IMR-90 (cell line): ENCODE measurements around the gene ANKRD11. TPM values are rescaled to one million over a fixed set of nuclear protein-coding genes. Genes with fewer than 3 reads are reported as not detected.

Experiments used
- ATAC-seq: fragments of 200-7000 bp; cut with Tn5 transposase; 2 replicates; pipeline ENCODE4 v1.9.1; 2020; ENCODE audit warnings: low read depth, mild to moderate bottlenecking, moderate library complexity
- BruUV-seq: library from RNA; stranded (reverse); fragments of 400-500 nt; replicated peaks from 2 replicates; lab custom pipeline; 2021; lab: Mats Ljungman, UMichigan
- CTCF ChIA-PET: fragments of 300-600 bp; formaldehyde crosslinking; extraction: SDS; loops from one replicate; lab custom pipeline; 2021; ENCODE audit warnings: antibody characterized with exemption; lab: Yijun Ruan, JAX
- POLR2A ChIA-PET: fragments of 300-600 bp; sonication (Branson Sonifier 250); formaldehyde crosslinking; loops from one replicate; lab custom pipeline; 2022; ENCODE audit warnings: antibody characterized with exemption; ENCODE audit not compliant: unreplicated experiment; lab: Charles Lee
- DNase-seq: peaks from one replicate; pipeline ENCODE4 v3.0.0; 2013
- H2AFZ ChIP-seq: replicated peaks from 2 replicates; pipeline ENCODE3; 2013; ENCODE audit warnings: low read length, mild to moderate bottlenecking; ENCODE audit not compliant: poor library complexity
- H2AK5ac ChIP-seq: 2 replicates; pipeline ENCODE4 v1.6.1; 2013; ENCODE audit warnings: low read depth, low read length, inconsistent platforms
- H2AK9ac ChIP-seq: replicated peaks from 2 replicates; pipeline ENCODE3; 2013; ENCODE audit warnings: mild to moderate bottlenecking, low read depth, low read length, moderate library complexity; ENCODE audit not compliant: poor library complexity
- H2BK120ac ChIP-seq: 2 replicates; pipeline ENCODE4 v1.6.1; 2013; ENCODE audit warnings: low read depth, low read length, inconsistent platforms
- H2BK15ac ChIP-seq: 3 replicates; pipeline ENCODE4 v1.6.1; 2013; ENCODE audit warnings: low read depth, low read length, inconsistent platforms
- H2BK20ac ChIP-seq: 2 replicates; pipeline ENCODE4 v1.6.1; 2013; ENCODE audit warnings: low read depth, mild to moderate bottlenecking, inconsistent platforms, low read length, moderate library complexity
- H2BK5ac ChIP-seq: 2 replicates; pipeline ENCODE4 v1.6.1; 2013; ENCODE audit warnings: mild to moderate bottlenecking, low read depth, low read length, inconsistent platforms; ENCODE audit not compliant: poor library complexity, severe bottlenecking
- H3K14ac ChIP-seq: replicated peaks from 2 replicates; pipeline ENCODE4 v1.6.1; 2013; ENCODE audit warnings: low read depth, low read length, inconsistent platforms
- H3K18ac ChIP-seq: 2 replicates; pipeline ENCODE4 v1.6.1; 2013; ENCODE audit warnings: low read depth, low read length, control low read depth
- H3K23ac ChIP-seq: 2 replicates; pipeline ENCODE4 v1.6.1; 2013; ENCODE audit warnings: low read depth, low read length, inconsistent platforms
- H3K27ac ChIP-seq: 2 replicates; pipeline ENCODE4 v1.5.1; 2013; ENCODE audit warnings: mild to moderate bottlenecking, control low read depth, low read length; ENCODE audit not compliant: insufficient read depth
- H3K27me3 ChIP-seq: 2 replicates; pipeline ENCODE4 v1.6.1; 2013; ENCODE audit warnings: low read length; ENCODE audit not compliant: control insufficient read depth, insufficient read depth
- H3K36me3 ChIP-seq: 2 replicates; pipeline ENCODE4 v1.6.1; 2013; ENCODE audit warnings: low read length, mixed read lengths; ENCODE audit not compliant: control insufficient read depth, insufficient read depth
- H3K4ac ChIP-seq: 2 replicates; pipeline ENCODE4 v1.6.1; 2013; ENCODE audit warnings: low read depth, low read length, inconsistent platforms
- H3K4me1 ChIP-seq: 2 replicates; pipeline ENCODE4 v1.6.1; 2013; ENCODE audit warnings: low read length, mixed read lengths; ENCODE audit not compliant: control insufficient read depth, insufficient read depth
- H3K4me2 ChIP-seq: 2 replicates; pipeline ENCODE4 v1.6.1; 2013; ENCODE audit warnings: low read depth, mild to moderate bottlenecking, control low read depth, low read length, moderate library complexity
- H3K4me3 ChIP-seq: 2 replicates; pipeline ENCODE4 v1.5.1; 2013; ENCODE audit warnings: low read depth, mild to moderate bottlenecking, control low read depth, low read length, moderate library complexity; ENCODE audit not compliant: insufficient read depth
- H3K56ac ChIP-seq: 2 replicates; pipeline ENCODE4 v1.6.1; 2013; ENCODE audit warnings: low read length, inconsistent platforms; ENCODE audit not compliant: insufficient read depth; ENCODE audit errors: extremely low read depth
- H3K79me1 ChIP-seq, 2 experiments: 2 replicates each; pipeline ENCODE4 v1.6.1; 2013; ENCODE audit warnings: low read length in 2 of 2, inconsistent platforms in 1 of 2, low read depth in 1 of 2
- H3K9ac ChIP-seq: 2 replicates; pipeline ENCODE4 v1.6.1; 2013; ENCODE audit warnings: low read depth, low read length, control low read depth
- H3K9me1 ChIP-seq: 2 replicates; pipeline ENCODE4 v1.6.1; 2013; ENCODE audit warnings: low read length, inconsistent platforms; ENCODE audit not compliant: insufficient read depth
- H3K9me3 ChIP-seq: 2 replicates; pipeline ENCODE4 v1.6.1; 2013; ENCODE audit warnings: low read length; ENCODE audit not compliant: control insufficient read depth, insufficient read depth
- H4K20me1 ChIP-seq: 2 replicates; pipeline ENCODE4 v1.6.1; 2013; ENCODE audit warnings: low read length, inconsistent platforms; ENCODE audit not compliant: insufficient read depth
- H4K5ac ChIP-seq: 2 replicates; pipeline ENCODE4 v1.6.1; 2013; ENCODE audit warnings: mild to moderate bottlenecking, low read depth, low read length, control low read depth
- H4K8ac ChIP-seq, 2 experiments: 2 replicates each; pipeline ENCODE4 v1.6.1; 2013; ENCODE audit warnings: low read depth in 2 of 2, low read length in 2 of 2, control low read depth in 1 of 2, inconsistent platforms in 1 of 2
- H4K91ac ChIP-seq: 2 replicates; pipeline ENCODE4 v1.6.1; 2013; ENCODE audit warnings: low read depth, low read length, inconsistent platforms; ENCODE audit not compliant: insufficient read depth
- BHLHE40 ChIP-seq: fragments of 150-350 bp; IDR thresholded peaks from 2 replicates; pipeline ENCODE4 v1.6.1; 2016; ENCODE audit warnings: mild to moderate bottlenecking, low read depth, low read length
- CEBPB ChIP-seq: IDR thresholded peaks from 2 replicates; pipeline ENCODE4 v1.6.1; 2012; ENCODE audit warnings: low read depth, low read length, improper control_type of control experiment
- CTCF ChIP-seq: conservative IDR thresholded peaks from 2 replicates; pipeline ENCODE4 v1.5.1; 2012; ENCODE audit warnings: mild to moderate bottlenecking, low read depth, low read length, improper control_type of control experiment
- MAFK ChIP-seq: IDR thresholded peaks from 2 replicates; pipeline ENCODE4 v1.6.1; 2012; ENCODE audit warnings: low read depth, low read length, improper control_type of control experiment
- MAZ ChIP-seq: IDR thresholded peaks from 2 replicates; pipeline ENCODE4 v1.6.1; 2012; ENCODE audit warnings: low read depth, mild to moderate bottlenecking, low read length, improper control_type of control experiment, moderate library complexity, borderline replicate concordance
- NFE2L2 ChIP-seq: fragments of 150-350 bp; IDR thresholded peaks from 2 replicates; pipeline ENCODE4 v1.6.1; 2016; ENCODE audit warnings: low read depth, mild to moderate bottlenecking, low read length
- POLR2A ChIP-seq: IDR thresholded peaks from 2 replicates; pipeline ENCODE4 v1.6.1; 2012; ENCODE audit warnings: mild to moderate bottlenecking, low read depth, low read length
- RCOR1 ChIP-seq: IDR thresholded peaks from 2 replicates; pipeline ENCODE4 v1.6.1; 2012; ENCODE audit warnings: mild to moderate bottlenecking, low read length, improper control_type of control experiment; ENCODE audit not compliant: insufficient replicate concordance
- SMC3 ChIP-seq: fragments of 150-350 bp; IDR thresholded peaks from 2 replicates; pipeline ENCODE4 v1.6.1; 2016; ENCODE audit warnings: low read depth, mild to moderate bottlenecking, antibody characterized with exemption, low read length, moderate library complexity
- WGBS, 2 experiments: methylation state at CpG; one replicate each; pipeline versions ENCODE4 v1.1.5 to v1.1.7; 2013; ENCODE audit warnings: missing lambda C conversion rate in 2 of 2; ENCODE audit not compliant: insufficient read length in 1 of 2; ENCODE audit errors: extremely low coverage in 2 of 2; 5-methylcytosine and 5-hydroxymethylcytosine counted together
- dilution Hi-C: fragments of 300-500 bp; cut with HindIII; formaldehyde crosslinking; loops from one replicate; pipeline ENCODE4 v1.14.3; 2018; ENCODE audit warnings: low sequenced_read_pairs; ENCODE audit not compliant: unreplicated experiment
- in situ Hi-C: fragments of 300-500 bp; cut with MboI; formaldehyde crosslinking; loops from 3 replicates; pipeline ENCODE4 v1.14.3; 2019; ENCODE audit warnings: low sequenced_read_pairs, inconsistent platforms, mixed read lengths
- intact Hi-C: fragments of 100-400 bp; cut with micrococcal nuclease; formaldehyde crosslinking; loops from 2 replicates; pipeline ENCODE4 v1.10.0; 2022
- polyA plus RNA-seq, 3 experiments: library from polyadenylated mRNA; depleted of rRNA; stranded (reverse); fragments of >200 nt; gene quantifications; 2 replicates each; pipeline ENCODE4 v1.2.3, GENCODE V29; 2012; ENCODE audit warnings: low replicate concordance in 1 of 3
- total RNA-seq: library from RNA; depleted of rRNA; stranded (reverse); fragments of >200 nt; gene quantifications from 2 replicates; pipeline ENCODE4 v1.2.3, GENCODE V29; 2012
- TF ChIP-seq, protein P1 (sequence below): fragments of 150-350 bp; IDR thresholded peaks from 2 replicates; pipeline ENCODE4 v1.6.1; 2016; ENCODE audit warnings: low read depth, mild to moderate bottlenecking, low read length, moderate library complexity, borderline replicate concordance

ANKRD11 gene
- total and polyA plus RNA-seq, 2 of the 4 experiments (the other 2 are of a cell fraction) = 46.8 to 71.9 TPM

DNA sequence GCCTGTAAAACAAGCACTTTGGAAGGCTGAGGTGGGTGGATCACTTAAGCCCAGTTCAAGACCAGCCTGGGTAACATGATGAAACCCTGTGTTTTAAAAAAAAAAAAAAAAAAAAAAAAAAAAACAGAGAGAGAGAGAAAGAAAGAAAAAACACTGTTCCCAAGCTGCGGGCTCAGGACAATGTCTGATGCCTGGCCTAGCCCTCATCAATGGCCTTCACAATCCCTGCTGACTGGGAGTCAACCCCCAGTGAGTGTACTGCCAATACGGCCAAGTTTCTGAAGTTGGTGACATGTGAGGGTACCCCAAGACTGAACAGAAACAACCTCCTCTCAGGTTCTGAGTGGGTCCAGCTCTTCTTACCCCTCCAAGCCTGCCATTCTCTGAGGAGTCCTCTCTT, 156.3 kb downstream of the ANKRD11 start:
- Histone ChIP-seq H3K18ac (peak overlapping the region; percentile 7; the same call in 1 of the 2 replicates), H2BK120ac (no peak overlapping the region; the same call in 1 of the 2 replicates), H3K4me1 (peaks cover 25% of the 10 kb centered on the region), H3K4me3 (no peak overlapping the region), H3K14ac (no peak overlapping the region), H2AFZ (no peak overlapping the region), H4K5ac (peak overlapping the region; percentile 3; the same call in 1 of the 2 replicates), H4K91ac (no peak overlapping the region), H3K9ac (peak overlapping the region; percentile 21), H3K4ac (0 out of 2 replicates have a peak overlapping the region, but pooled peaks have one; percentile 15), H3K27me3 (no peaks in the 10 kb centered on the region), H3K23ac (no peak overlapping the region; the same call in 1 of the 2 replicates), H2BK20ac (no peak overlapping the region), H3K9me3 (no peaks in the 10 kb centered on the region), H2AK5ac (peak overlapping the region; percentile 7; the same call in 1 of the 2 replicates), H3K79me1 (peaks cover 2 to 87% of the 10 kb centered on the region in 2 experiments; a peak in 3 of 4 replicates), H3K36me3 (no peaks in the 10 kb centered on the region), H3K56ac (no peak overlapping the region), H4K20me1 (peaks cover 86% of the 10 kb centered on the region), H3K27ac (peak overlapping the region; percentile 73; the same call in 1 of the 2 replicates), H4K8ac (peak overlapping the region in 1 of 2 experiments; percentile 36; a peak in 1 of 4 replicates), H2BK15ac (no peak overlapping the region), H2AK9ac (no peak overlapping the region), H2BK5ac (no peak overlapping the region), H3K9me1 (peaks cover 34% of the 10 kb centered on the region), H3K4me2 (no peak overlapping the region; the same call in 1 of the 2 replicates)
- ChIA-PET CTCF (interaction anchor here (0.6 kb wide), 2 partner anchors 44 to 71 kb away, joined by 4 to 6 read pairs; no protein-coding TSS in a partner anchor), POLR2A (no interaction called here)
- ATAC-seq (no peak), DNase-seq (no peak)
- intact Hi-C loops (no loop called here), dilution Hi-C loops (no loop called here), in situ Hi-C loops (loop anchor here (10.0 kb wide), 1 partner anchor 171 kb away; the partner anchor contains the start of gene SPG7)
- TF ChIP-seq MAZ (no peak), MAFK (no peak), BHLHE40 (no peak), CEBPB (no peak), POLR2A (no peak), SMC3 (no peak), NFE2L2 (no peak), CTCF (no peak), RCOR1 (no peak)
- TF ChIP-seq, protein P1, sequence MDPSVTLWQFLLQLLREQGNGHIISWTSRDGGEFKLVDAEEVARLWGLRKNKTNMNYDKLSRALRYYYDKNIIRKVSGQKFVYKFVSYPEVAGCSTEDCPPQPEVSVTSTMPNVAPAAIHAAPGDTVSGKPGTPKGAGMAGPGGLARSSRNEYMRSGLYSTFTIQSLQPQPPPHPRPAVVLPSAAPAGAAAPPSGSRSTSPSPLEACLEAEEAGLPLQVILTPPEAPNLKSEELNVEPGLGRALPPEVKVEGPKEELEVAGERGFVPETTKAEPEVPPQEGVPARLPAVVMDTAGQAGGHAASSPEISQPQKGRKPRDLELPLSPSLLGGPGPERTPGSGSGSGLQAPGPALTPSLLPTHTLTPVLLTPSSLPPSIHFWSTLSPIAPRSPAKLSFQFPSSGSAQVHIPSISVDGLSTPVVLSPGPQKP = no peak
- no TSS peak for BruUV-seq
- WGBS, 2 experiments = no CpG with 5 or more reads among the region's 2 CpGs
